ACHN (cell line): ENCODE data around the gene NPAS2.
A peak's percentile ranks its signal among the peaks of the same experiment; 100 is the strongest.

Source experiments
- DNase-seq: peaks from one replicate; pipeline ENCODE4 v3.0.0-alpha.2; 2015
- in situ Hi-C: cut with HindIII; loops from 2 replicates; pipeline ENCODE4 v1.10.0; 2017; ENCODE audit warnings: low sequenced_read_pairs, low pct_ligation_motif_present, low pct_unique_long_range_greater_than_20kb

The NPAS2 gene

GRCh38 chr2:100891906-100892642 lies 72.1 kb downstream of the NPAS2 start:
- no peak for DNase-seq
- in situ Hi-C loops, result no loop called here

DNA sequence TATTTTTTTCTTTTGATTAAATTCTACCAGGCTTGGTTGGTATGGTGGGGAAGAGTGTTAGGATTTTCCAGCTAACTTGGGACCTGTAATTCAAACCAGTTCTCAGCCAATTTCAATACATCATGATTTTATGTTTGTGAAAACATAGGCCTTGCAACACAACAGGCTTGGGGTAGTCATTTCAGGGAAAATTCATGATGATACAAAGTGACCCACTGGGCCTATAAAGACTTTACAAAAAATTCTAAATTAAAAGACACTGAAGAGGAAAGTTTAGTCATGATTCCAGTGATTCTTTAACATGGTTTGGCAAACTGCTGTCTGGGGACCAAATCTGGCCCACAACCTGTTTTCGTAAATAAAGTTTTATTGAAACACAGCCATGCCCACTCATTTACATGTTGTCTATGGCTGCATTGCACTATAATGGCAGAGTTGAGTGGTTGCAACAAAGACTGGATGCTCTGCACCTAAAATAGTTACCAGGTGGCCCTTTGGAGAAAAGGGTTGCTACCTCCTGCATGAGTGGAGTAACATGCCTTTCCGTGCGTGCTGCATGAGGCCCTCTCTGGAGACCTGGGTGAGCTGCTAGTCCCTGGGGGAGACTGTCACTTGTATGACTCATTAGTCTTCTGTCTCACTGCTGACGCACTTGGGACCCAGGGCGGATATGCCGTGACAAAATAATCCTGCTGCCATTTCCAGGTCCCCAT lies 73.6 kb downstream of the NPAS2 start:
- DNase-seq, result no peak
- in situ Hi-C loops, result no loop called here

GRCh38 chr2:100894105-100894795 lies 74.3 kb downstream of the NPAS2 start:
- no peak for DNase-seq
- in situ Hi-C loops, result no loop called here

- in situ Hi-C loops, result no loop called here
- no peak for DNase-seq
Measured at GRCh38 chr2:100894796-100895156, 74.8 kb downstream of the NPAS2 start.

DNA sequence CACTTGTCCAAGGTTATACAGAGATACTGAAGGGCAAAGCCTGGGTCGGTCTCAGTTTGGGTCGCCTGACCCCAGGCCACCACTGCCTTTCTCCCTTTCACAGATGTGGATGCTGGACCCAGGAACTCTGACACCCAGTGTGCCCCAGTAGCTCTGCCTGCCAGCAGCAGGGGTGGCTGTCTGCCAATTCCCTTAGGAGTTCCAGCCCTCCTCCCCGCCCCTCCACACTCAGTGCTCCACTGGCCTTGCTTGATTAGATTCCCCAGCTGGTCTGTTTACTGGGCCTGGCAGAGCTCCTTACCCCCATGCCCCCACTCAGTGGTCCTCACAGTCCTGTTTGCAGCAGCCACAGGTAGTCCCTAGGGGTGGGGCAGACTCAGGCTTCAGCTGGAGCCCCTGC lies 75.5 kb downstream of the NPAS2 start:
- no peak for DNase-seq
- in situ Hi-C loops, result no loop called here

DNA sequence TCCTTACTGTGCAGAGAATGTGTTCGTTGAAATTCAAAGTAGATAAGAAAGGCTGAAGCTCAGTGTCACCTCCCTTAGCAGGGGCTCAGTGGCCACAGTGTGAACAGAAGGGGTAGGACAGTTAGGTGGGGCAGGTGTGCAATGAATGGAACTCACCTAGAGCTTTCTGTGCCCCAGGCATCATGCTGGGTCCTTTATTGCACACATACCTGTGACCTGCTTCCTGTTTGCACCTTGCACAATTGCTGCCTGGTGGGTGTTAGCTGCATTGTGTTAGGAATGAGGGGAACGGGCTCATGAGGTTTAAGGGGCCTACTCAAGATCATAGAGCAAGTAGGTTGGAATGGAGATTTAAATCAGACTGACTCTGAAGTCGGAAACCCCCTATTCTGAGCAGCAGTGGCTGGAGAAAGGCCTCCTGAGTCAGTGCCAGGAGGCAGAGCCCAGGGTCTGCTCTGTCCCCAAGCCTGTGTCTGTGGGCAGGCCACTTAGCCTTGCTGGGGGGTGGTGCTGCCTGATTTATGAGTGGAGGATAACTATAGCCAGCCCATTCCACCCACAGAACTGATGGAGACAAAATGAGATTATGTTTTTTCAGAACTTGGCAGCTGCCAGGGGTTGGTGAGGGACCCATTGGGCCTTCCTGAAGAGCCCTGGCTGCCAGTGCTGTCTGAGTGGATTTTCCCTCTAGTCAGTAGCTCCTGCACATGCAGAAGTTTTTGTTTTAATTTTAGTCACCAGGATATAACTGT lies 76.2 kb downstream of the NPAS2 start:
- no peak for DNase-seq
- in situ Hi-C loops, result no loop called here

DNA sequence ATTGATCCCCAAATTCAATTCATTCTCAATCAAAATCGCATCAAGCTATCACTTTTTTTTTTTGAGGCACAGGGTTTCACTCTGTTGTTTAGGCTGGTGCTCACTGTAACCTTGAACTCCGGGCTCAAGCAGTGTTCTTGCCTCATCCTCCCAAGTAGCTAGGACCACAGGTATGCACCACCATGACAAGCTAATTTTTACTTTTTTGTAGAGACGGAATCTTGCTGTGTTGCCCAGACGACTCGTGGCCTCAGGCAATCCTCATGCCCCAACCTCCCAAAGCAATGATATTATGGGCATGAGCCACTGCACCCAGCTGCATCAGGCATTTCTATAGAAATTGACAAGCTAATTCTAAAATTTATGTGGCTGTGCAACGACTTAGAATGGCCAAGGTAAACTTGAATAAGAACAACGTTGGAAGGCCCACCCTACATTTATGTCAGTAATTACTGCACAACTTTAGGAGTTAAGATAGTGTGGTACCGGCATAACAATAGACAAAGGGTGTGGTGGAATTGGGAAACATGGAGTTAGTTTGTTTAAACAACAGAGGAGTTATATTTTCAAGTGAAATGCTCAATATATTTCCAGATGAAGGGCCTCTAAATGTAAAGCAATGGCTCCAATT lies 78.2 kb downstream of the NPAS2 start:
- in situ Hi-C loops, result no loop called here
- DNase-seq, result no peak

- no peak for DNase-seq
- in situ Hi-C loops, result no loop called here
Measured at GRCh38 chr2:100900156-100900795, 80.3 kb downstream of the NPAS2 start.

- DNase-seq, result peak; percentile 95
- in situ Hi-C loops, result no loop called here
Measured at GRCh38 chr2:100902817-100903405, 83.0 kb downstream of the NPAS2 start.

- in situ Hi-C loops, result no loop called here
- DNase-seq, result no peak
Measured at GRCh38 chr2:100903534-100904258, 83.8 kb downstream of the NPAS2 start.

- no peak for DNase-seq
- in situ Hi-C loops, result no loop called here
Measured at GRCh38 chr2:100905132-100905805, 85.3 kb downstream of the NPAS2 start.

GRCh38 chr2:100906131-100906530 lies 86.2 kb downstream of the NPAS2 start:
- DNase-seq, result no peak
- in situ Hi-C loops, result no loop called here

DNA sequence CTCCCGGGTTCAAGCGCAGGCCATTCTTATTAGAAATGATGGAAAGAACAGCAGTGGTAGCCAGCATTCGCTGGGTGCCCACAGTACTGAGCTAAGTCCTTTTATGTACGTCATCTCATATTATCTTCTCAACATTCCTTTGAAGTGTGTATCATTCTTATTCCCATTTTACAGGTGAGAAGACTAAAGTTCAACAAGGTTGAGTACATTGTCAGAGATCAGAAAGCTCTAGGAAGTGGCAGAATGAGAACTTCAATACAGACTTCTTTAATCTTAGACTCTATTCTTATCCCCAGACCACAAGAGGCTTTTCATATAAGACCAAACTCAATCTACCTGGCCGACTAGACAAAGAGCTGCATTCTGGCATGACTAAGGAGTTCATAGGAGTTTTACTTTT lies 86.7 kb downstream of the NPAS2 start:
- DNase-seq, result no peak
- in situ Hi-C loops, result no loop called here

DNA sequence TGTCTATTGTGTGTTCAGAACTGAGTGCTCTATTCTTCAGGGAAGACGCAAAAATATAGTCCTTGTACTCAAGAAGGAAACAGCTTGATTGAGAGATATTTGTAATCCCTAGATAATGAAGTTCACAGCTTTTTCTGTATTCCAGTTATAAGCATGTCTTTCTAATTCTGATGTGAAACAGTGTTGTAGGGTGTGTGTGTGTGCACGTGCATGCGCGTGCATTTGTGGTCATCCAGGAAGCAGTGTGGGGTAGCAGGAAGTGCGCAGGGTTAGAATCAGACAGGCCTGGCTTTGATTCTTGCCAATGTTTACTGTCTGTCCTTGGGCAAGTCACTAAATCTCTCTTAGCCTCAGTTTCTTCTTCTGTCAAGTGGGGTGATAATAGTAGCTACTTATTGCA lies 87.9 kb downstream of the NPAS2 start:
- DNase-seq, result no peak
- in situ Hi-C loops, result no loop called here

GRCh38 chr2:100909534-100910081 lies 89.7 kb downstream of the NPAS2 start:
- in situ Hi-C loops, result no loop called here
- DNase-seq, result no peak

- in situ Hi-C loops, result no loop called here
- no peak for DNase-seq
Measured at GRCh38 chr2:100910111-100910510, 90.2 kb downstream of the NPAS2 start.
